ENCODE data around the gene CARHSP1. TPM values are rescaled to one million over a fixed set of nuclear protein-coding genes. Genes with fewer than 3 reads are reported as not detected.

The CARHSP1 gene
- polyA plus RNA-seq, 2 of the 4 experiments (the other 2 are of a cell fraction), result 53.9 to 172 TPM

GRCh38 chr16:8885674-8886592, 17.1 kb upstream of the CARHSP1 start (continued):
- TF ChIP-seq HEYL (CRISPR knock-in tag; IDR thresholded peaks at IDR 0.05) (no peak), RCOR1 (IDR thresholded peaks at IDR 0.05; ENCODE audit: low read depth, low read length) (no peak), JUNB (IDR thresholded peaks at IDR 0.05) (no peak), HES2 (IDR thresholded peaks at IDR 0.05) (no peak)

GRCh38 chr16:8882725-8883377, 14.0 kb upstream of the CARHSP1 start:
- DNase-seq (ENCODE audit: low read depth in 1 of 2, low spot score in 1 of 2) (no peak), FAIRE-seq (no peak), ATAC-seq (no peak)
- Histone ChIP-seq H3K4me3 (no peak overlapping the region), H3K9me3 (no peaks in the 10 kb centered on the region), H3K4me2 (no peak overlapping the region), H3K4me1 (peaks cover 39% of the 10 kb centered on the region), H3K27ac (no peak overlapping the region)
- CTCF ChIA-PET, result interaction anchor here (1.0 to 9.0 kb wide), 7 partner anchors 12 to 315 kb away, joined by 3 to 147 read pairs (median 47); partner anchors contain the start of gene CARHSP1
- TF ChIP-seq ZC3H11A (IDR thresholded peaks at IDR 0.05), result no peak
- 80% methylated on average over 17 of the region's 17 CpGs for WGBS (ENCODE audit: missing lambda C conversion rate)
- POLR2A ChIA-PET, result no interaction called here

GRCh38 chr16:8882041-8882617, 13.3 kb upstream of the CARHSP1 start, which contains the start of gene LITAFD:
LITAFD (plus strand) TSS chr16:8882351; CDS start chr16:8884356, 2,005 bp downstream.
- TF ChIP-seq JUNB (IDR thresholded peaks at IDR 0.05) (no peak), EHMT2 (IDR thresholded peaks at IDR 0.05; ENCODE audit: low read depth) (no peak), KDM5A (IDR thresholded peaks at IDR 0.05) (no peak), RAD21 (conservative IDR thresholded peaks at IDR 0.05 in 1 of 2, IDR thresholded peaks at IDR 0.05 in 1 of 2) (no peak), JUN (IDR thresholded peaks at IDR 0.05) (no peak), FOSB (CRISPR knock-in tag; IDR thresholded peaks at IDR 0.05) (no peak), HOXB5 (CRISPR knock-in tag; IDR thresholded peaks at IDR 0.05) (no peak), RFX5 (IDR thresholded peaks at IDR 0.05) (no peak), CHD2 (IDR thresholded peaks at IDR 0.05; ENCODE audit: low read length, partially characterized antibody) (no peak), ZSCAN20 (CRISPR knock-in tag; IDR thresholded peaks at IDR 0.05) (no peak), KDM1A (IDR thresholded peaks at IDR 0.05; ENCODE audit: low read depth) (no peak), MAFK (IDR thresholded peaks at IDR 0.05; ENCODE audit: partially characterized antibody) (no peak), SMC3 (IDR thresholded peaks at IDR 0.05) (no peak)
- TF ChIP-seq, protein P1, sequence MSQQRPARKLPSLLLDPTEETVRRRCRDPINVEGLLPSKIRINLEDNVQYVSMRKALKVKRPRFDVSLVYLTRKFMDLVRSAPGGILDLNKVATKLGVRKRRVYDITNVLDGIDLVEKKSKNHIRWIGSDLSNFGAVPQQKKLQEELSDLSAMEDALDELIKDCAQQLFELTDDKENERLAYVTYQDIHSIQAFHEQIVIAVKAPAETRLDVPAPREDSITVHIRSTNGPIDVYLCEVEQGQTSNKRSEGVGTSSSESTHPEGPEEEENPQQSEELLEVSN (IDR thresholded peaks at IDR 0.05; ENCODE audit: borderline replicate concordance, low read depth), result no peak
- TF ChIP-seq, protein P2, sequence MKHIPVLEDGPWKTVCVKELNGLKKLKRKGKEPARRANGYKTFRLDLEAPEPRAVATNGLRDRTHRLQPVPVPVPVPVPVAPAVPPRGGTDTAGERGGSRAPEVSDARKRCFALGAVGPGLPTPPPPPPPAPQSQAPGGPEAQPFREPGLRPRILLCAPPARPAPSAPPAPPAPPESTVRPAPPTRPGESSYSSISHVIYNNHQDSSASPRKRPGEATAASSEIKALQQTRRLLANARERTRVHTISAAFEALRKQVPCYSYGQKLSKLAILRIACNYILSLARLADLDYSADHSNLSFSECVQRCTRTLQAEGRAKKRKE (CRISPR knock-in tag; IDR thresholded peaks at IDR 0.05; ENCODE audit: low read depth), result no peak
- WGBS (ENCODE audit: missing lambda C conversion rate), result 59% methylated on average over 3 of the region's 10 CpGs
- ChIA-PET CTCF (interaction anchor here (0.6 to 9.0 kb wide), 8 partner anchors 12 to 314 kb away, joined by 3 to 147 read pairs (median 40); partner anchors contain the start of gene CARHSP1), POLR2A (interaction anchor here (1.3 kb wide), 1 partner anchor 13 kb away, joined by 6 read pairs; the partner anchor contains the start of gene CARHSP1)
- FAIRE-seq, result no peak
- H3K27ac ChIP-seq, result no peak within 1 kb of the TSS
- no peak for DNase-seq (ENCODE audit: low read depth in 1 of 2, low spot score in 1 of 2)
- no peak within 1 kb of the TSS for H3K4me3 ChIP-seq
- peaks cover 41% of the 10 kb centered on the region for H3K4me1 ChIP-seq
- no peak within 1 kb of the TSS for H3K4me2 ChIP-seq
- no peak for ATAC-seq
- no peaks in the 10 kb centered on the region for H3K9me3 ChIP-seq
